ENCODE measurements around the gene PGPEP1. TPM values are rescaled to one million over a fixed set of nuclear protein-coding genes. Genes with fewer than 3 reads are reported as not detected.

Gene PGPEP1
- total RNA-seq, 1 donor from 2014 or later: 27.5 TPM

- Histone ChIP-seq H3K9me3 (no peaks in the 10 kb centered on the region), H3K27me3 (no peaks in the 10 kb centered on the region), H3K36me3 (no peaks in the 10 kb centered on the region), H3K4me3 (no peak overlapping the region), H3K4me1 (peaks cover 25% of the 10 kb centered on the region), H3K27ac (peak overlapping the region; percentile 91)
- TF ChIP-seq CTCF (IDR thresholded peaks at IDR 0.05): no peak
- no peak for TF ChIP-seq POLR2A (IDR thresholded peaks at IDR 0.05)
- no peak for TF ChIP-seq POLR2AphosphoS5 (IDR thresholded peaks at IDR 0.05; ENCODE audit: insufficient read depth in 1 of 2, low read depth in 1 of 2)
- intact Hi-C loops (cut with DNase I): no loop called here
- DNase-seq (ENCODE audit: extremely low spot score in 2 of 2): no peak
These were observed 33.1 kb downstream of the PGPEP1 start for GRCh38 chr19:18373407-18373891.

- DNase-seq (ENCODE audit: extremely low spot score in 2 of 2): peak in 1 of 2 donors; percentile 98
- intact Hi-C loops (cut with DNase I): no loop called here
- Histone ChIP-seq H3K4me3 (no peak overlapping the region), H3K36me3 (no peaks in the 10 kb centered on the region), H3K9me3 (no peaks in the 10 kb centered on the region), H3K27ac (peak overlapping the region; percentile 91), H3K27me3 (no peaks in the 10 kb centered on the region), H3K4me1 (peaks cover 28% of the 10 kb centered on the region)
- TF ChIP-seq POLR2AphosphoS5 (IDR thresholded peaks at IDR 0.05; ENCODE audit: insufficient read depth in 1 of 2, low read depth in 1 of 2) (peak; percentile 47 to 85), CTCF (IDR thresholded peaks at IDR 0.05) (no peak)
These were observed 33.7 kb downstream of the PGPEP1 start for GRCh38 chr19:18373892-18374629.

- H3K4me1 ChIP-seq: peaks cover 35% of the 10 kb centered on the region
- H3K27me3 ChIP-seq: no peaks in the 10 kb centered on the region
These were observed 36.6 kb downstream of the PGPEP1 start for GRCh38 chr19:18377026-18377425.

GRCh38 chr19:18379803-18380747 lies 39.7 kb downstream of the PGPEP1 start:
- Histone ChIP-seq H3K36me3 (no peaks in the 10 kb centered on the region), H3K27me3 (no peaks in the 10 kb centered on the region)
- peak in 1 of 2 donors; percentile 99 for DNase-seq (ENCODE audit: extremely low spot score in 2 of 2)

More at GRCh38 chr19:18377026-18377425, 36.6 kb downstream of the PGPEP1 start:
- no peak overlapping the region for H3K4me3 ChIP-seq
- H3K36me3 ChIP-seq: no peaks in the 10 kb centered on the region
- H3K27ac ChIP-seq: no peak overlapping the region
- TF ChIP-seq CTCF (IDR thresholded peaks at IDR 0.05): no peak
- no peak for TF ChIP-seq POLR2A (IDR thresholded peaks at IDR 0.05)
- TF ChIP-seq POLR2AphosphoS5 (IDR thresholded peaks at IDR 0.05; ENCODE audit: insufficient read depth in 1 of 2, low read depth in 1 of 2): no peak
- intact Hi-C loops (cut with DNase I): no loop called here
- H3K9me3 ChIP-seq: no peaks in the 10 kb centered on the region
- DNase-seq (ENCODE audit: extremely low spot score in 2 of 2): no peak

More at GRCh38 chr19:18379803-18380747, 39.7 kb downstream of the PGPEP1 start:
- peak overlapping the region; percentile 88 for H3K27ac ChIP-seq
- no peaks in the 10 kb centered on the region for H3K9me3 ChIP-seq
- peaks cover 18% of the 10 kb centered on the region for H3K4me1 ChIP-seq
- no peak for TF ChIP-seq POLR2A (IDR thresholded peaks at IDR 0.05)
- no peak for TF ChIP-seq CTCF (IDR thresholded peaks at IDR 0.05)
- peak; percentile 85 to 88 for TF ChIP-seq POLR2AphosphoS5 (IDR thresholded peaks at IDR 0.05; ENCODE audit: insufficient read depth in 1 of 2, low read depth in 1 of 2)
- no peak overlapping the region for H3K4me3 ChIP-seq
- intact Hi-C loops (cut with DNase I): no loop called here

All from vagina (tissue), 2 donors.